Stimulated activated CD4-positive, alpha-beta T cell treated with anti-CD3 and anti-CD28 coated beads, Interleukin-15, amount 100 ng/mL, for 48 hours (primary cell): ENCODE measurements around the gene POTED.
"Not testable (repeated sequence)": the region's sequence is repeated elsewhere in the genome, so short reads cannot be mapped to it uniquely, and the experiment has no call there.

Source experiments
- DNase-seq, 2 donors: peaks; one replicate each; pipeline ENCODE4 v3.0.0-alpha.2; 2020; ENCODE audit warnings: low read depth in 2 of 2

POTED gene

GRCh38 chr21:13609477-13609876 is at the start of gene POTED:
Gene POTED, plus strand, starts transcription at chr21:13609777. Its CDS starts 452 bp downstream, at chr21:13610229.
- not testable (repeated sequence) for DNase-seq

GRCh38 chr21:13650101-13650500 is 40.5 kb downstream of the POTED start:
- DNase-seq = not testable (repeated sequence)

GRCh38 chr21:13651746-13652145 is 42.2 kb downstream of the POTED start:
- not testable (repeated sequence) for DNase-seq
